ENCODE data around the gene ARHGAP4.

Gene ARHGAP4

GRCh38 chrX:153880440-153880815, 45.6 kb downstream of the ARHGAP4 start:
- no peak for DNase-seq (ENCODE audit: low read depth)

GRCh38 chrX:153879741-153880439, 46.2 kb downstream of the ARHGAP4 start:
- DNase-seq (ENCODE audit: low read depth), result no peak

- no peak for DNase-seq (ENCODE audit: low read depth)
Measured at GRCh38 chrX:153878969-153879653, 47.0 kb downstream of the ARHGAP4 start.

GRCh38 chrX:153878345-153878744, 47.7 kb downstream of the ARHGAP4 start:
- DNase-seq (ENCODE audit: low read depth), result no peak

GRCh38 chrX:153877571-153878261, 48.3 kb downstream of the ARHGAP4 start:
- DNase-seq (ENCODE audit: low read depth), result no peak

GRCh38 chrX:153876112-153876491, 50.0 kb downstream of the ARHGAP4 start:
- DNase-seq (ENCODE audit: low read depth), result no peak

- DNase-seq (ENCODE audit: low read depth), result no peak
Measured at GRCh38 chrX:153875391-153876111, 50.5 kb downstream of the ARHGAP4 start.

- DNase-seq (ENCODE audit: low read depth), result no peak
Measured at GRCh38 chrX:153874366-153875125, 51.5 kb downstream of the ARHGAP4 start.

GRCh38 chrX:153874085-153874365, 52.0 kb downstream of the ARHGAP4 start:
- no peak for DNase-seq (ENCODE audit: low read depth)

- no peak for DNase-seq (ENCODE audit: low read depth)
Measured at GRCh38 chrX:153873282-153874084, 52.6 kb downstream of the ARHGAP4 start.

GRCh38 chrX:153871946-153872878, 53.9 kb downstream of the ARHGAP4 start:
- no peak for DNase-seq (ENCODE audit: low read depth)

GRCh38 chrX:153871451-153871850, 54.6 kb downstream of the ARHGAP4 start:
- no peak for DNase-seq (ENCODE audit: low read depth)

GRCh38 chrX:153870791-153871360, 55.2 kb downstream of the ARHGAP4 start:
- no peak for DNase-seq (ENCODE audit: low read depth)

- DNase-seq (ENCODE audit: low read depth), result no peak
Measured at GRCh38 chrX:153870288-153870690, 55.8 kb downstream of the ARHGAP4 start.

- no peak for DNase-seq (ENCODE audit: low read depth)
Measured at GRCh38 chrX:153869473-153870287, 56.4 kb downstream of the ARHGAP4 start.

- no peak for DNase-seq (ENCODE audit: low read depth)
Measured at GRCh38 chrX:153868576-153869472, 57.2 kb downstream of the ARHGAP4 start.

GRCh38 chrX:153867671-153868070, 58.4 kb downstream of the ARHGAP4 start:
- no peak for DNase-seq (ENCODE audit: low read depth)

GRCh38 chrX:153867139-153867538, 58.9 kb downstream of the ARHGAP4 start:
- DNase-seq (ENCODE audit: low read depth), result no peak

Measured in fibroblast of the conjunctiva (primary cell).